A204.1 (cell line): Measurements from ENCODE around the gene PYGO1.
"Not testable (repeated sequence)": the region's sequence is repeated elsewhere in the genome, so short reads cannot be mapped to it uniquely, and the experiment has no call there.

Experiments
- FAIRE-seq: peaks from 2 replicates; lab custom pipeline; 2012; peaks lifted over from hg19 to GRCh38; lab: Jason Lieb, UNC

The PYGO1 gene

GRCh38 chr15:55505407-55505806 is 82.7 kb downstream of the PYGO1 start:
- not testable (repeated sequence) for FAIRE-seq

DNA sequence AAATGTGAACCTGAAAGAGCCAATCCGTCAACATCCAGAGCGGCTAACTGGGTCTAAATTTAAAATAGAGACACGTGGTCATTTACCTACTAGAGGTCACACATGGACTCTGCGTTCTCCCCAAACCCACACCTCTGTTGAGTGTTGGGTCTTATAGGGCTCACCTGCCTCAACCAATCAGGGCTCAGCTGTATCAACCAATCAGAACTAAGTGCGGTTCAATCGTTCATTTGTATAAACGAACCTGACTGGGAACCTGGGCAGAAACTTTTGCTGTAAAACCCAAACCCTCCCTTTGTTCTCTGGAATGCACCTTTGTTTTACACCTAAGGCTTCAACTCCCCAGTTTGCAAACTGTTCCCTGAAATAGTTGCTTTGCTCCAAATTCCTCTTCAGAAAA is 89.0 kb downstream of the PYGO1 start:
- no peak for FAIRE-seq

GRCh38 chr15:55498109-55498938 is 89.8 kb downstream of the PYGO1 start:
- FAIRE-seq = not testable (repeated sequence)

DNA sequence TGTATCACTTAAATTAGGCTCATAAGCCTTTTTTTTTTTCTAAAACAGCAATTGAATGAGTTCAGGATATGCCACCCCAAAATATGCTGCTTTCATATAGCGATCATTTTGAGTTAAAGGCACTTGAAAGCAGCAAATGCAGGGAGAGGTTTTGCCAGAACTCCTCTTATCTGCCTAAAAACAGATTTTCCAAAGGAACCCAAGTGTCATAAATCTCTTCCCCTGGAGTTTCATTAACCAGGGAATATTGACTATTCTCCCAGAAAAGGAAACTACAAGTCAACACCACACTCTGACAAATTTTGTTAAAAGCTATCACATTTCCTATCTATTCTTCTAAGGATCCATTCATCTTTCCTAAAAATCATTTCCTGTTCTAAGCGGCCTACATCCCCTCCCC is 91.4 kb downstream of the PYGO1 start:
- FAIRE-seq = no peak

GRCh38 chr15:55494931-55495330 is 93.2 kb downstream of the PYGO1 start:
- no peak for FAIRE-seq

GRCh38 chr15:55488952-55489600 is 99.1 kb downstream of the PYGO1 start:
- not testable (repeated sequence) for FAIRE-seq
